Calu3 (cell line): ENCODE results near the gene SLC25A26. TPM values are rescaled to one million over a fixed set of nuclear protein-coding genes. Genes with fewer than 3 reads are reported as not detected.

ENCODE experiments used
- BruUV-seq: library from RNA; stranded (reverse); fragments of 400-500 nt; replicated peaks from 2 replicates; lab custom pipeline; 2021; lab: Mats Ljungman, UMichigan
- CTCF ChIA-PET: fragments of 300-600 bp; sonication (Branson Sonifier 250); formaldehyde crosslinking; loops from one replicate; lab custom pipeline; 2022; ENCODE audit warnings: antibody characterized with exemption; lab: Charles Lee
- DNase-seq: peaks from one replicate; pipeline ENCODE4 v3.0.0; 2022
- H3K27ac Mint-ChIP-seq: one replicate; pipeline ENCODE4 v1.8.0; 2022; ENCODE audit warnings: mixed read lengths; ENCODE audit not compliant: unreplicated experiment
- H3K27me3 Mint-ChIP-seq: one replicate; pipeline ENCODE4 v1.8.0; 2022; ENCODE audit warnings: mixed read lengths; ENCODE audit not compliant: unreplicated experiment
- H3K36me3 Mint-ChIP-seq: one replicate; pipeline ENCODE4 v1.8.0; 2022; ENCODE audit warnings: mild to moderate bottlenecking, moderate library complexity, mixed read lengths; ENCODE audit not compliant: insufficient read depth, unreplicated experiment
- H3K4me1 Mint-ChIP-seq: one replicate; pipeline ENCODE4 v1.8.0; 2022; ENCODE audit warnings: mild to moderate bottlenecking, low read depth, mixed read lengths; ENCODE audit not compliant: unreplicated experiment
- H3K4me3 Mint-ChIP-seq: one replicate; pipeline ENCODE4 v1.8.0; 2022; ENCODE audit warnings: mild to moderate bottlenecking, low read depth, moderate library complexity, mixed read lengths; ENCODE audit not compliant: unreplicated experiment
- H3K9me3 Mint-ChIP-seq: one replicate; pipeline ENCODE4 v1.8.0; 2022; ENCODE audit warnings: low read depth, mixed read lengths; ENCODE audit not compliant: unreplicated experiment
- intact Hi-C: fragments of 100-400 bp; cut with micrococcal nuclease; formaldehyde crosslinking; loops from one replicate; pipeline ENCODE4 v1.10.0; 2022; ENCODE audit not compliant: unreplicated experiment
- total RNA-seq: library from RNA; stranded (reverse); gene quantifications from 2 replicates; pipeline ENCODE4 v1.2.3, GENCODE V29; 2022
- TF ChIP-seq, protein P1 (sequence below): fragments of 200-600 bp; IDR thresholded peaks from one replicate; pipeline ENCODE4 v1.8.0; 2022; ENCODE audit warnings: antibody characterized with exemption; ENCODE audit not compliant: unreplicated experiment

SLC25A26 gene
- total RNA-seq, 1 experiment from 2014 or later, result 15.8 TPM

DNA sequence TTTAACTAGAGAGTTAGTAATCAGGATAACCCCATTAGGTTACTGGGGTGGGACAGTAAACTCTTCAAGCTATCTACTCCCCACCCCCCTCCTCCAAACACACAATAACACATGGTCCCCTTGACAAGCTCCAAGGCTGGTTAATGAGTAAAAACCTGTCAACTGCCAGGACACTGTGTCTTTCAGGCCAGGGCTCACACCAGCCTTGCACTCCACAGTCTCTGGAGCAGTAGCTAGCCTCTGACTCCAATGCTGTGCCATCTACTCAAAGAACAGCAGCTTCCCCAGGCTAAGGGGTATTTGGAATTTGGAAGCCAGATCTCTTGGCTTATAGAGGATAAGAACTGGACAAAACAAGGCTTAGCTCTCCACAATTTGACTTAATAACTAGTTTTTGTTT lies 164.3 kb downstream of the SLC25A26 start:
- intact Hi-C loops, result no loop called here
- H3K4me3 Mint-ChIP-seq, result no peak overlapping the region
- CTCF ChIA-PET, result no interaction called here
- TF ChIP-seq, protein P1, sequence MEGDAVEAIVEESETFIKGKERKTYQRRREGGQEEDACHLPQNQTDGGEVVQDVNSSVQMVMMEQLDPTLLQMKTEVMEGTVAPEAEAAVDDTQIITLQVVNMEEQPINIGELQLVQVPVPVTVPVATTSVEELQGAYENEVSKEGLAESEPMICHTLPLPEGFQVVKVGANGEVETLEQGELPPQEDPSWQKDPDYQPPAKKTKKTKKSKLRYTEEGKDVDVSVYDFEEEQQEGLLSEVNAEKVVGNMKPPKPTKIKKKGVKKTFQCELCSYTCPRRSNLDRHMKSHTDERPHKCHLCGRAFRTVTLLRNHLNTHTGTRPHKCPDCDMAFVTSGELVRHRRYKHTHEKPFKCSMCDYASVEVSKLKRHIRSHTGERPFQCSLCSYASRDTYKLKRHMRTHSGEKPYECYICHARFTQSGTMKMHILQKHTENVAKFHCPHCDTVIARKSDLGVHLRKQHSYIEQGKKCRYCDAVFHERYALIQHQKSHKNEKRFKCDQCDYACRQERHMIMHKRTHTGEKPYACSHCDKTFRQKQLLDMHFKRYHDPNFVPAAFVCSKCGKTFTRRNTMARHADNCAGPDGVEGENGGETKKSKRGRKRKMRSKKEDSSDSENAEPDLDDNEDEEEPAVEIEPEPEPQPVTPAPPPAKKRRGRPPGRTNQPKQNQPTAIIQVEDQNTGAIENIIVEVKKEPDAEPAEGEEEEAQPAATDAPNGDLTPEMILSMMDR, result no peak
- H3K9me3 Mint-ChIP-seq, result no peaks in the 10 kb centered on the region
- no peak for DNase-seq
- H3K4me1 Mint-ChIP-seq, result no peaks in the 10 kb centered on the region
- peaks cover 5% of the 10 kb centered on the region for H3K36me3 Mint-ChIP-seq
- no peak overlapping the region for H3K27ac Mint-ChIP-seq
- no peaks in the 10 kb centered on the region for H3K27me3 Mint-ChIP-seq
- no TSS peak for BruUV-seq

DNA sequence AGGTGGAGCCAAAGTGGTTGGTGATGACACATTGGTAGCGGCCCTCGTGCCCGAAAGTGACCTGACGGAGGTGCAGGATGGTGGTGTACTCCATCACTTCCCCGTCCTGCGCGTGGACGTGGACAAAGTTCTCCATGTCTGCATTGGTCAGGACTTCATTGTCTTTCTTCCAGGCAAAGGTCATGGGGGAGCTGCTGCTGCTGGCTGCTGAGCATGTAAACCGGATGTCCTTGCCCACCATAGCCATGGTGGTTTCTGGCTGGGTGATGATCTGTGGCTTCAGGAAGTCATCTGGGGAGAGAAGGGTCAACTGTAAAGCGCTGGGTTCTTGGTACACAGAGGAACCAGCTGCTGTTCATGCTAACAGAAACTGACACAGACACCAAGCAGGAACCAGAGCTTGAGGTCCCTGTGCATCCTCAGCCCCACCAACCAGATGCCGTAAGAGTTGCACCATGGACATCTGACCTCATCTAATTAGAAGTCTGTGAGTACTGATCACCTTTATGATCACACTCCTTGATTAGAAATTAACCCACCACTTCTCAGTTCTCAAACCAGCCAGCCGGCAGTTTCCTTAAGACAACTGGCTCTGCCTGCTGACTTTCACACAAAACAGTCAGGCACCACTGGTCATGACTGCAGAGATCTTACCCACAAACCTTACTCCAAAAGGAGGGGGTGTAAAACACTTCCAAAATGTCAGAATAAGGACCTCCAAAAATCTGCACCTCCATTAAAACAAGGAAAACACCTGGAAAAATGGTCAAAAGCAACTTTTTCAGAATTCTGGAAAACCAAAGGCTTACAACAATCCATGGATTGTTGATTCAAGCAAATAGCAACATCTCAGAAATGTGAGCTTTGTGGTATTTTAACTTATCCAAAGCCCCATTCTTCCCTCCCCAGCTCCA lies 165.5 kb downstream of the SLC25A26 start:
- DNase-seq, result no peak
- peaks cover 5% of the 10 kb centered on the region for H3K36me3 Mint-ChIP-seq
- intact Hi-C loops, result no loop called here
- no peak overlapping the region for H3K4me3 Mint-ChIP-seq
- no peaks in the 10 kb centered on the region for H3K9me3 Mint-ChIP-seq
- no peak overlapping the region for H3K27ac Mint-ChIP-seq
- no peaks in the 10 kb centered on the region for H3K27me3 Mint-ChIP-seq
- TF ChIP-seq, protein P1, result no peak
- no TSS peak for BruUV-seq
- CTCF ChIA-PET, result no interaction called here
- H3K4me1 Mint-ChIP-seq, result no peaks in the 10 kb centered on the region

DNA sequence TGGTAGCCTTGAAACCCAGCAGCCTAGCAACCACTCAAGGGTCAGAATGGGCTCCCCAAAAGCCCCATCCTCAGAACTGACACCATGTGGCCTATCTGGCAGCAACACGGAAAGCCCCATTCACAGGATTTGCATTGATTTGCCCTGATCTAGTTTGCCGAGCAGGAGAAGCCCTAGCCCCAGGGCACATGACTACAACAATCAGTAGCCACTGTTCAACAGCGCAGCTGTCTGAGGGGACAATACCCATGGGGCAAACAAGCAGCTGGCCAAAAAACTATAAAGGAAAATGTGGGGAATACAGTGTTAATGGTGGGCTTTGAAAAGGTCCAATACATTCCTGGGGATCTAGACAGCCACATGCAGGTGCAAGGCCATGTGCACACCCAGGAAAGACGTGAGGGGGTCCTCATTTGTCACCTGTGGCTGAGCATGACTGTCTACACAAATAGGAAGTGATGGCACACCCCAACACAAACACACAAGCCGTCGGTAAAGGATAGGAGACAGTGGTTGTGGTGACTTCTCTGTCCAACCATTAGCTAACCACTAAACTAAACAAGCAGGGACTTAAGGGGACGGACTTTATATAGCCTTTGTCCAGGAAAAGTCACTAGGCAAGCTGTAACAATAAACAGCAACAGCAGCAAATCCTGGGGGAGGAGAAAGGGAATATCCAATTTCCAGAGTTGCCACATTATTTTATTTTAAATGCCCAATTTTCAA lies 166.3 kb downstream of the SLC25A26 start:
- intact Hi-C loops, result no loop called here
- no peaks in the 10 kb centered on the region for H3K27me3 Mint-ChIP-seq
- no TSS peak for BruUV-seq
- H3K9me3 Mint-ChIP-seq, result no peaks in the 10 kb centered on the region
- no peak for DNase-seq
- no peak overlapping the region for H3K27ac Mint-ChIP-seq
- TF ChIP-seq, protein P1, result no peak
- H3K4me1 Mint-ChIP-seq, result no peaks in the 10 kb centered on the region
- CTCF ChIA-PET, result no interaction called here
- H3K36me3 Mint-ChIP-seq, result peaks cover 5% of the 10 kb centered on the region
- no peak overlapping the region for H3K4me3 Mint-ChIP-seq

DNA sequence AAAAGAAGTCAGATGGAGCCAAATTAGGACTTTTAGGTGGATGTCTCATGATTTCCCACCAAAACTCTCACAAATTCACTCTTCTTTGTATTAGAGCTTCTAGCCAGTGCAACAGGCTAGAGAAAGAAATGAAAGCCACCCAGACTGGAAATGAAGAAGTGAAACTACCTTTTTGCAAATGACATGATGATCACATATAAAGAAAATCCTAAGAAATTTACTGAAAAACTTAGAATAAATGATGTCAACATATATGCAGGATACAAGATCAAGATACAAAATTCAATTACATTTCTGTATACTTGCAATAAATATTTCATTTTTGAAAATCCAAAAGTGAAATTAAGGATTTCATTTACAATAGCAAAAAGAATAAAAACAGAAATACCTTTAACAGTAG lies 169.2 kb downstream of the SLC25A26 start:
- no peaks in the 10 kb centered on the region for H3K27me3 Mint-ChIP-seq
- no peak overlapping the region for H3K27ac Mint-ChIP-seq
- H3K36me3 Mint-ChIP-seq, result peaks cover 6% of the 10 kb centered on the region
- DNase-seq, result no peak
- TF ChIP-seq, protein P1, result no peak
- CTCF ChIA-PET, result no interaction called here
- intact Hi-C loops, result no loop called here
- no peaks in the 10 kb centered on the region for H3K9me3 Mint-ChIP-seq
- H3K4me3 Mint-ChIP-seq, result no peak overlapping the region
- H3K4me1 Mint-ChIP-seq, result no peaks in the 10 kb centered on the region
- no TSS peak for BruUV-seq
